Measurements from ENCODE around the gene NCAPG. TPM values are rescaled to one million over a fixed set of nuclear protein-coding genes. Genes with fewer than 3 reads are reported as not detected.
A peak's percentile ranks its signal among the peaks of the same experiment; 100 is the strongest.

Gene NCAPG
- total and polyA plus RNA-seq, 2 of the 4 experiments (the other 2 are of a cell fraction), result 10.9 to 26.7 TPM

DNA sequence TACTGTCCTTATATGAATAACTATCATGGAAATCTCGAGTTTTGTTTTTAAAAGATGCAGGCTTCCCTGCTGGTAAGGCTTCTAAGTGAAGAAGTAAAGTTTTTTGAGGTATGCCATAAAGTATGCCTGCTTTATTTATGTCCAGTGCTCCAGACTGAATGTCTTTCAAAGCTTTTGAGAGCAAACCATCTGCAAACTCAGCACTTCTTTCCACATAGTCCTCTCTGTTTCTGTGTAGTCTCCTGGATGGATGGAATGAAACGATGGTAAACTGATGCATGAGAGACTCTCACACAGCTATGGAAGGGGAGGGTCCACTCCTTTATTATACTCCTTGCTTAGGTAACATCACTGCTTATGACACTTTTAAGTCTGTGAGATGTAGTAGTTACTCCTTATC, 73.7 kb downstream of the NCAPG start:
- in situ Hi-C loops (cut with MboI; ENCODE audit: low sequenced_read_pairs) (no loop called here), intact Hi-C loops (cut with micrococcal nuclease) (no loop called here), dilution Hi-C loops (cut with HindIII; ENCODE audit: low sequenced_read_pairs, unreplicated experiment) (no loop called here)
- TF ChIP-seq MAZ (IDR thresholded peaks at IDR 0.05; ENCODE audit: borderline replicate concordance, low read depth, low read length) (no peak), MAFK (IDR thresholded peaks at IDR 0.05; ENCODE audit: low read depth, low read length) (peak; percentile 66)
- no peak overlapping the region for H2AK9ac ChIP-seq (replicated peaks; ENCODE audit: low read depth, low read length, poor library complexity)
- no peak overlapping the region for H2AK5ac ChIP-seq (ENCODE audit: low read depth, low read length)
- no CpG with 5 or more reads among the region's 2 CpGs for WGBS, 2 experiments (ENCODE audit: extremely low coverage in 2 of 2, insufficient read length in 1 of 2)
- no peak overlapping the region for H2BK20ac ChIP-seq (ENCODE audit: low read depth, low read length)
- H4K8ac ChIP-seq (ENCODE audit: low read depth in 2 of 2, low read length in 2 of 2), result no peak overlapping the region; a peak in 1 of 4 replicates
- no peak overlapping the region for H3K14ac ChIP-seq (replicated peaks; ENCODE audit: low read depth, low read length)
- H3K36me3 ChIP-seq (ENCODE audit: control insufficient read depth, insufficient read depth, low read length), result no peaks in the 10 kb centered on the region
- no peaks in the 10 kb centered on the region for H3K9me3 ChIP-seq (ENCODE audit: control insufficient read depth, insufficient read depth, low read length)
- H3K4me2 ChIP-seq (ENCODE audit: low read depth, low read length), result peak overlapping the region; percentile 56
- peaks cover 6% of the 10 kb centered on the region for H3K4me1 ChIP-seq (ENCODE audit: control insufficient read depth, insufficient read depth, low read length)
- H4K20me1 ChIP-seq (ENCODE audit: insufficient read depth, low read length), result no peaks in the 10 kb centered on the region
- peaks cover 3% of the 10 kb centered on the region; the same call in 1 of the 2 replicates for H3K9me1 ChIP-seq (ENCODE audit: insufficient read depth, low read length)
- no peak overlapping the region for H2BK15ac ChIP-seq (ENCODE audit: low read depth, low read length)
- H3K27me3 ChIP-seq (ENCODE audit: control insufficient read depth, insufficient read depth, low read length), result no peaks in the 10 kb centered on the region
- no peak overlapping the region for H2AFZ ChIP-seq (replicated peaks; ENCODE audit: low read length, poor library complexity)
- H3K4ac ChIP-seq (ENCODE audit: low read depth, low read length), result no peak overlapping the region
- no peak overlapping the region for H4K5ac ChIP-seq (ENCODE audit: low read depth, low read length)
- CTCF ChIA-PET, result interaction anchor here (0.7 to 1.3 kb wide), 3 partner anchors 50 to 71 kb away, joined by 3 read pairs; no protein-coding TSS in a partner anchor
- H2BK120ac ChIP-seq (ENCODE audit: low read depth, low read length), result no peak overlapping the region
- POLR2A ChIA-PET (ENCODE audit: unreplicated experiment), result no interaction called here
- H3K79me1 ChIP-seq (ENCODE audit: low read depth in 1 of 2, low read length in 2 of 2), result no peaks in the 10 kb centered on the region; a peak in 1 of 4 replicates
- no peak overlapping the region for H3K9ac ChIP-seq (ENCODE audit: low read depth, low read length)
- DNase-seq, result no peak
- ATAC-seq (ENCODE audit: low read depth), result no peak; the same call in 1 of the 2 replicates
- H2BK5ac ChIP-seq (ENCODE audit: low read depth, low read length, poor library complexity, severe bottlenecking), result peak overlapping the region; percentile 51
- H3K4me3 ChIP-seq (ENCODE audit: insufficient read depth, low read depth, low read length), result no peak overlapping the region
- H3K18ac ChIP-seq (ENCODE audit: low read depth, low read length), result peak overlapping the region; percentile 80
- no peak overlapping the region for H4K91ac ChIP-seq (ENCODE audit: insufficient read depth, low read depth, low read length)
- no TSS peak for BruUV-seq (replicated peaks)
- H3K23ac ChIP-seq (ENCODE audit: low read depth, low read length), result no peak overlapping the region
- peak overlapping the region; percentile 40; the same call in 1 of the 2 replicates for H3K27ac ChIP-seq (ENCODE audit: insufficient read depth, low read length)
- H3K56ac ChIP-seq (ENCODE audit: extremely low read depth, insufficient read depth, low read length), result no peak overlapping the region
